Measurements from ENCODE around the gene CREB3L1.
A peak's percentile ranks its signal among the peaks of the same experiment; 100 is the strongest.

Gene CREB3L1

GRCh38 chr11:46331282-46331984, 54.0 kb downstream of the CREB3L1 start:
- no peak for DNase-seq (ENCODE audit: low read depth in 1 of 2, low spot score in 1 of 2)
- TF ChIP-seq JUND (IDR thresholded peaks at IDR 0.05; ENCODE audit: low read depth), result no peak
- in situ Hi-C loops (cut with HindIII; ENCODE audit: low pct_unique_long_range_greater_than_20kb, low sequenced_read_pairs), result no loop called here

DNA sequence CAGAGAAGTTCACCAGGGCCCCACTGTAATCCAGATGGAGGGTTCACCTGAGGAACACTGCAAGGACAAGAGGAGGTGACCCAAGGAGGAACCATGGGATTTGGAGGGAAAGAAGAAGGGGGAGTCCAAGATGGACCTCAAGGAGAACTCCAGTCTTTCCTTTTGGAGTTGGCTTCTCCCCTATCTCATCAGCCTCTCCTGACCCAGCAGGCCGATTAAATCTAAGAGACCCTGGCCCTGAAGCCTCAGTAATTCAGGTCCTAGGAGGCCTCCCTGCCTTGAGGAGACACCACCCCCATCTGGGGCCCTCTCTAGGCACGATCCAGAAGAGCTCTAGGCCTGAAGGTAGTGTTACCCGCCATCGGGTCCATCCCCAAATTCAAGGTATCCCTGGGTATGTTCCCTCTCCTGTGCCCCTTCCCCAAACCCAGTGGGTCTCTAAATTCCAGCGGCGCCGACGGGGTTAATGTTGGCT, 54.7 kb downstream of the CREB3L1 start:
- DNase-seq (ENCODE audit: low read depth in 1 of 2, low spot score in 1 of 2), result no peak
- in situ Hi-C loops (cut with HindIII; ENCODE audit: low pct_unique_long_range_greater_than_20kb, low sequenced_read_pairs), result no loop called here
- TF ChIP-seq JUND (IDR thresholded peaks at IDR 0.05; ENCODE audit: low read depth), result no peak

DNA sequence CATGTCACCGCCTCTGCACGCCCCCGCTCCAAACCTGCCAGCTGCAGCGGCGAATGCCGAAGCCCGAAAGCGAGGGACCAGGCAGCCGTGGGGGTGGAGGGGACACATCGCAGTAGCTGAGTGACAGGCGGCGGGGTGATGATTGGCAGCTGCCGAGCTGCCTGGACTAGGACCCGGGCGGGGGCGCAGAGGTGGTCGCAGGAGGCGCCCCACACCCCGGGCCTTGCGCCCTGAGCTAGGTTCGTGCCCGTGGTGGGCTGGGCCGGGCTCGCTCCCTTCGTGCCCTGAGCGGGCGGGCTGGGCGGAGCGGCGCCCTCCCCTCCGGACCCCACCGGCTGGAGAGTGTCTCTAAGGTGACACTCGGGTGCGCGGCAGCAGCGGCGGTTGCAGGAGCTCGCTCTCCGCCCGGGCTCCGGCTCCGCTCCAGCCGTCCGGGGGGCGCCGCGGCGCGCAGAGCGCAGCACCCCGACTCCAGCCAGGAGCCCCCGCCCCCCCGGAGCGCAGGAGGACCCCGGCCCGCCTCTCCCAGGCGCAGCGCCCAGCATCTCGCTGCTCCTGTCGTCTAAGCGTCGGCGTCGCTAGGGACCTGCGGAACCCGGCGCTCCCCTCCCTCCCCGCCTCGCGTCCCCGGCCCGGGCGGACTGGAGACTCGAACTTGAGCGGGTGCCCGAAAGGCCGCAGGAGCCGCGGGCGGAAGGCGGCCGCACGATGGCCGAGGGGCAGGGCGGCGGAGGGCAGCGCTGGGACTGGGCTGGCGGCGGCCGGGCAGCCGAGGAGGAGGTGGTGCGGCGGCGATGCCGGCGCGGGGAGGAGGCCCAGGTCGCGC, 55.3 kb downstream of the CREB3L1 start:
- in situ Hi-C loops (cut with HindIII; ENCODE audit: low pct_unique_long_range_greater_than_20kb, low sequenced_read_pairs), result no loop called here
- TF ChIP-seq JUND (IDR thresholded peaks at IDR 0.05; ENCODE audit: low read depth), result no peak
- no peak for DNase-seq (ENCODE audit: low read depth in 1 of 2, low spot score in 1 of 2)

DNA sequence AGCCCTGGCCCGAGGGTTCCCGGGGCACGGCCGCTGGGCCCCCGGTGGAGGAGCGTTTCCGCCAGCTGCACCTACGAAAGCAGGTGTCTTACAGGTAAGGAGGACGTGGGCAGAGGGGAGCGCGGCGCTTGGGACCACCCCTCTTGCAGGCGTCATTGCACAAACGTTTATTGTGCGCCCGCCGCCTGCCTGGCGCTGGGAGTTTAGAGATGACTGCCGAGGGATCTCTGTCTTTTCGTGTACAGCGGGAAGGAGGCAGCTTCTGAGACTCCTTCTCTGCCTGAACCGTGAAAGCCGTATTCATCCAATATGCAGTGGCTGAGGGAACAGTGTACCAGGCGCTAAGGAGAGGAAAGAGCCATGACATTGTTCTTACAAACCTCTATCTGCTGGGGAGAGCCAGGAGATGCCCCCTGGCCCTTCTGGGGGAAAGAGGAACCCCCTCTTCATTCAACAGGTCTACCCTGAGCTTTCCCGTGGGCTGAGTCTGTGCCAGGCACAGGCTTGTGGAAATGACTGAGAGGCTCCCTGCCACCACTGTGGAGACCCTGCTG, 56.0 kb downstream of the CREB3L1 start:
- in situ Hi-C loops (cut with HindIII; ENCODE audit: low pct_unique_long_range_greater_than_20kb, low sequenced_read_pairs), result no loop called here
- no peak for TF ChIP-seq JUND (IDR thresholded peaks at IDR 0.05; ENCODE audit: low read depth)
- DNase-seq (ENCODE audit: low read depth in 1 of 2, low spot score in 1 of 2), result no peak

DNA sequence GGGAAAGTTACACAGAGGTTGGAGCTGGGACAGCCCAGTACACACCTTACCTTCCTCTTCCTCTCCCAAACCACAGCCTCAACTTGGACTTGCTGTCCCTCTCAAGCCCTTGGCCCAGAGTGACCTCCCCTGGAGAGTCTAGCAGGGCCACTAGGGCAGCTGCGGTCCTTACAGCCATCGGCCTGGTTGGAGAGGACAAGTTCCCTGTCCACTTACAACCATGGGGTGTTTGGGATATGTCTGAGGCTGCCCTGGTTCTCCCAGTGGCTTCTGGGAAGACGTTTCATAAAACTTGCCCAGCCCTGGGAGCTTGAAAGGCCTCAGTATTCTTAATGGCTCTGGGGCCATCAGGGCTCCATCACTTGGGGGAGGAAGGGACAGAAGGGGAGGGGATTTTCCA, 56.7 kb downstream of the CREB3L1 start:
- DNase-seq (ENCODE audit: low read depth in 1 of 2, low spot score in 1 of 2), result no peak
- TF ChIP-seq JUND (IDR thresholded peaks at IDR 0.05; ENCODE audit: low read depth), result no peak
- in situ Hi-C loops (cut with HindIII; ENCODE audit: low pct_unique_long_range_greater_than_20kb, low sequenced_read_pairs), result no loop called here

DNA sequence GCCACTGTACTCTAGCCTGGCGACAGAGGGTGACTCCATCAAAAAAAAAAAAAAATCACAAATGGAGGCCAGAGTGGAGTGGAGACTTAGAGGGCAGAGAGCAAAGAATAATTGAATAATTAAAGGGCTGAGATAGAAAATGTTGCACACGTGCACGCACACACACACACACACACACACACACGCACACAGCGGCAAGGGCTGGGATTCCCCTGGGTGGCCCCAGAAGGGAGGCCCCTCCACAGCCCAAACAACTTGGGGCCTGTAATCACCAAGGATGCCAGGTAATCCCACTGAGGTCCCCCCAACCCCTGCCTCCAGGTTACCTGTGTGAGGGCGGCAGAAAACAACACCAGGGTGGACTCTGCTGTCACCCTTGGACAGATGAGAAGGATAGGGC, 57.8 kb downstream of the CREB3L1 start:
- in situ Hi-C loops (cut with HindIII; ENCODE audit: low pct_unique_long_range_greater_than_20kb, low sequenced_read_pairs), result no loop called here
- no peak for DNase-seq (ENCODE audit: low read depth in 1 of 2, low spot score in 1 of 2)
- no peak for TF ChIP-seq JUND (IDR thresholded peaks at IDR 0.05; ENCODE audit: low read depth)

DNA sequence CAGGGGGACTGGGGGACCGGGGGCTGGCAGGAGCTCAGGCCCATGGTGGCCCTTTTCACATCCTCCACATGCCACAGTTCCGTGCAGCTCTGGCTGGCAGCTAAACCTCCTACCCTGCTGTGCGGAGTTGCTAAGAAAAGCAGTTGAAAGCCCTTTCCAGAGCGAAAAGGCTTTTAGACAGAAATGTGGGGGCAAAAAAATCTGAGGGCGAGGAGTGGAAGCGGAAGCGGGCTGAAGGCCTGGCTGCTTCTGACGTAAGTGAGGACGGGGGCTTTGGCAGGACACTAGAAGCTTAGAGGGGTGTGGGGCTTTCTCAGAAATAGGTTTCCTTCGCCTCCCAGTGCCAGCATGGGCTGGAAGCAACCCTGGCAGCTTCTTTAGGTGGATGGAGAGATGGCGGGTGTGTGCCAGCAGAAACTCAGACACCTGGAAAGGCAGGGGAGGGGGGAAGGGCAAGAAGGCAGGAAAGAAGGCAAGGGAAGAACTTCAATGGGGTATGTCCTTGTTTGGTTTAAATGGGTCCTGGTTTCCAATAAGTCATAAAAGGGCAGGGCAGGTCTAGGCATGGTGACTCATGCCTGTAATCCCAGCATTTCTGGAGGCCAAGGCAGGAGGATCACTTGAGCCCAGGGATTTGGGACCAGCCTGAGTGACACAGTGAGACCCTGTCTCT, 58.6 kb downstream of the CREB3L1 start:
- in situ Hi-C loops (cut with HindIII; ENCODE audit: low pct_unique_long_range_greater_than_20kb, low sequenced_read_pairs), result no loop called here
- no peak for DNase-seq (ENCODE audit: low read depth in 1 of 2, low spot score in 1 of 2)
- no peak for TF ChIP-seq JUND (IDR thresholded peaks at IDR 0.05; ENCODE audit: low read depth)

- DNase-seq (ENCODE audit: low read depth in 1 of 2, low spot score in 1 of 2), result no peak
Measured at GRCh38 chr11:46336563-46337180, 59.2 kb downstream of the CREB3L1 start.

GRCh38 chr11:46337626-46338345, 60.3 kb downstream of the CREB3L1 start:
- in situ Hi-C loops (cut with HindIII; ENCODE audit: low pct_unique_long_range_greater_than_20kb, low sequenced_read_pairs), result no loop called here
- no peak for TF ChIP-seq JUND (IDR thresholded peaks at IDR 0.05; ENCODE audit: low read depth)
- DNase-seq (ENCODE audit: low read depth in 1 of 2, low spot score in 1 of 2), result no peak

More at GRCh38 chr11:46336563-46337180, 59.2 kb downstream of the CREB3L1 start:
- in situ Hi-C loops (cut with HindIII; ENCODE audit: low pct_unique_long_range_greater_than_20kb, low sequenced_read_pairs), result no loop called here
- TF ChIP-seq JUND (IDR thresholded peaks at IDR 0.05; ENCODE audit: low read depth), result no peak

DNA sequence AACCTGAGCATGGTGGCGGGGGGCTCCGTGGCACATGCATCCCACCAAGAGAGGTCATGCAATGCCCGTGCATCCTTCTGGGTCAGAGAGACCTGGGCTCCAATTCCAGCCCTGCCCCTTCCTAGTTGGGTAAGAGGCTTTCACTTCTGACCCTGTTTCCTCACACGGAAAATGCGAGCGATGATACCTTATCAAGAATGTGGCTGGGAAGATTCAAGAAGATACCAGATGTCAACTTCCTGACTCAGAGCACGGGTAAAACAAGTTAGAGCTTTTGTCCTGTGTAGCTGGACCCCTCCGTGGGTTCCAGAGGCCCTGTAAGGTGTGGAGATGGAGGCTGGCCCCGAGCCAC, 61.1 kb downstream of the CREB3L1 start:
- in situ Hi-C loops (cut with HindIII; ENCODE audit: low pct_unique_long_range_greater_than_20kb, low sequenced_read_pairs), result no loop called here
- DNase-seq (ENCODE audit: low read depth in 1 of 2, low spot score in 1 of 2), result no peak
- TF ChIP-seq JUND (IDR thresholded peaks at IDR 0.05; ENCODE audit: low read depth), result no peak

GRCh38 chr11:46338988-46339666, 61.7 kb downstream of the CREB3L1 start:
- in situ Hi-C loops (cut with HindIII; ENCODE audit: low pct_unique_long_range_greater_than_20kb, low sequenced_read_pairs), result no loop called here
- no peak for TF ChIP-seq JUND (IDR thresholded peaks at IDR 0.05; ENCODE audit: low read depth)
- DNase-seq (ENCODE audit: low read depth in 1 of 2, low spot score in 1 of 2), result peak in 1 of 2 experiments; percentile 65
